A549 treated with AZD2906 at 1 μM for 4 hours (cell line): Measurements from ENCODE around the gene KRT75. TPM values are rescaled to one million over a fixed set of nuclear protein-coding genes. Genes with fewer than 3 reads are reported as not detected.

ENCODE experiments used
- total RNA-seq: library from RNA; stranded (reverse); fragments of 200-300 nt; extraction: Qiagen RNA extraction; gene quantifications from 5 replicates; pipeline ENCODE4 v1.2.3, GENCODE V29; 2022

KRT75 gene
- 0.09 to 0.17 TPM (median 0.11 TPM) in 4 of 5 replicates, not detected in the other for total RNA-seq

GRCh38 chr12:52434081-52434733 lies at the start of gene KRT75:
Gene KRT75 (minus strand): TSS chr12:52434371. CDS start chr12:52434304, 67 bp downstream.

DNA sequence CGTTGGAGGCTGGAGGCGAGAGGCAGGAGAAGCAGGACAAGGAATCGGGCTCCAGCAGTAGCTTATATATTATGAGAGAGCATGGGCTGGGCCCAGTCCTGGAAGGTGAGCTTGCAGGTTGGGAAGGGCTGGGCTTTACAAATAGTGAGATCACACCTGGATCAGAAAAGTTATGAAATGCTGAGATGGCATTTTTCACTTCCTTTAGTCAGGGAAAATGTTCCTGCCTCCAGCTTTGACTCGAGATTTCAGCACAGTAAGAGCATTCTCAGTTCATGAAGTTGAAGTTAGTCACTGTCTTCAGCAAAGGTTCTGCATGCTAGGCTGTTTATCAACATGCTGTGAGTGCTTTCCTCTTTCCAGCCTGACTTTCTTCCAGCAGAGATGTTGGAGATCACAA lies 39.6 kb upstream of the KRT75 start, which contains the start of gene KRT6C:
KRT6C (minus strand) TSS at position 38 of the 400 bp plus-strand sequence. CDS start 68 bp downstream, outside the sequence.

GRCh38 chr12:52452101-52452500 lies 17.9 kb upstream of the KRT75 start, which contains the start of gene KRT6B:
Gene KRT6B (minus strand): TSS chr12:52452146. CDS start chr12:52452078, 68 bp downstream.

GRCh38 chr12:52405922-52406385 lies 28.2 kb downstream of the KRT75 start, which contains the start of gene KRT82:
Gene KRT82 (minus strand): TSS chr12:52406335. CDS start chr12:52406277, 58 bp downstream.

GRCh38 chr12:52385226-52385702 lies 48.9 kb downstream of the KRT75 start, which contains the start of gene KRT84:
Gene KRT84 (minus strand): TSS chr12:52385652. CDS start chr12:52385585, 67 bp downstream.

Other genes starting within 250 kb of the KRT75 start
- gene KRT80, start 242.4 kb downstream of the KRT75 start, total RNA-seq: 32.8 to 47.3 TPM (median 38.9 TPM) in 5 replicates
- gene KRT7, start 201.1 kb downstream of the KRT75 start, total RNA-seq: 5,269 to 6,220 TPM (median 5,903 TPM) in 5 replicates
- gene KRT86, start 159.7 kb downstream of the KRT75 start, total RNA-seq: 30.0 to 47.3 TPM (median 45.3 TPM) in 5 replicates
- 3,224 to 4,157 TPM (median 4,024 TPM) in 5 replicates for gene KRT81, start 142.8 kb downstream of the KRT75 start, total RNA-seq
- gene KRT83, start 113.0 kb downstream of the KRT75 start, total RNA-seq: 3.3 to 6.3 TPM (median 5.5 TPM) in 5 replicates
- gene KRT85, start 66.9 kb downstream of the KRT75 start, total RNA-seq: 0.05 to 0.10 TPM in 2 of 5 replicates, not detected in the others
- not detected in 5 replicates for gene KRT84, start 48.7 kb downstream of the KRT75 start, total RNA-seq
- gene KRT82, start 28.0 kb downstream of the KRT75 start, total RNA-seq: not detected in 5 replicates
- gene KRT6B, start 17.8 kb upstream of the KRT75 start, total RNA-seq: 0.05 to 0.07 TPM in 2 of 5 replicates, not detected in the others
- gene KRT6C, start 39.4 kb upstream of the KRT75 start, total RNA-seq: not detected in 5 replicates
- 10.0 to 14.8 TPM (median 12.1 TPM) in 5 replicates for gene KRT6A, start 58.9 kb upstream of the KRT75 start, total RNA-seq
- gene KRT5, start 86.0 kb upstream of the KRT75 start, total RNA-seq: 0.52 to 0.72 TPM (median 0.62 TPM) in 5 replicates
- gene KRT71, start 118.8 kb upstream of the KRT75 start, total RNA-seq: 0.02 to 0.09 TPM (median 0.05 TPM) in 3 of 5 replicates, not detected in the others
- gene KRT74, start 139.5 kb upstream of the KRT75 start, total RNA-seq: 0.02 to 0.03 TPM in 2 of 5 replicates, not detected in the others
- gene KRT72, start 167.1 kb upstream of the KRT75 start, total RNA-seq: 0.05 TPM in 1 of 5 replicates, not detected in the others
- gene KRT73, start 184.2 kb upstream of the KRT75 start, total RNA-seq: not detected in 5 replicates
- 0.03 TPM in 1 of 5 replicates, not detected in the others for gene KRT2, start 217.8 kb upstream of the KRT75 start, total RNA-seq
- gene KRT1, start 246.0 kb upstream of the KRT75 start, total RNA-seq: not detected in 5 replicates